Left lung (tissue), 10 donors: ENCODE data around the gene CARD8. TPM values are rescaled to one million over a fixed set of nuclear protein-coding genes. Genes with fewer than 3 reads are reported as not detected.

ENCODE experiments used
- ATAC-seq: fragments of 200-7000 bp; cut with Tn5 transposase; one replicate; pipeline ENCODE4 v1.9.1; 2020; ENCODE audit warnings: moderate library complexity
- DNase-seq, 4 donors: peaks; one replicate each; pipeline ENCODE4 v3.0.0-alpha.2; 2013 to 2020
- H3K27ac ChIP-seq, 2 donors: fragments of 200-600 bp; sonication (generic) in 1 of 2; one replicate each; pipeline versions ENCODE4 v1.5.0 to v1.8.0; 2020 to 2021
- H3K27me3 ChIP-seq, 2 donors: fragments of 200-600 bp; sonication (generic) in 1 of 2; one replicate each; pipeline versions ENCODE4 v1.5.0 to v1.8.0; 2020 to 2021
- H3K36me3 ChIP-seq, 2 donors: fragments of 200-600 bp; sonication (generic) in 1 of 2; one replicate each; pipeline versions ENCODE4 v1.5.0 to v1.8.0; 2020 to 2021
- H3K4me1 ChIP-seq, 2 donors: fragments of 200-600 bp; one replicate each; pipeline ENCODE4 v1.8.0; 2021
- H3K4me3 ChIP-seq, 2 donors: fragments of 200-600 bp; sonication (generic) in 1 of 2; one replicate each; pipeline versions ENCODE4 v1.5.0 to v1.8.0; 2020 to 2021; ENCODE audit warnings: mild to moderate bottlenecking in 1 of 2
- H3K9me3 ChIP-seq, 2 donors: fragments of 200-600 bp; sonication (generic) in 1 of 2; one replicate each; pipeline versions ENCODE4 v1.5.0 to v1.8.0; 2020 to 2021
- intact Hi-C, 2 donors: fragments of 100-400 bp; cut with DNase I; formaldehyde crosslinking; loops; one replicate each; pipeline versions ENCODE4 v1.11.2 to v1.14.2; 2022
- polyA plus RNA-seq, 6 donors: library from polyadenylated mRNA; unstranded; fragments of 120-200 nt; gene quantifications; one replicate each; pipeline ENCODE4 v1.2.1, GENCODE V29; 2013; ENCODE audit not compliant: insufficient read length in 6 of 6
- total RNA-seq, 2 donors: library from RNA; stranded (reverse); fragmentation: NEBNext Ultra II Directional; extraction: Animal tissue kit (Norgen Biotek cat#: 25700); gene quantifications; one replicate each; pipeline ENCODE4 v1.2.1, GENCODE V29; 2021
- TF ChIP-seq, protein P1 (sequence below), 2 donors: fragments of 200-600 bp; sonication (generic) in 1 of 2; IDR thresholded peaks; one replicate each; pipeline versions ENCODE4 v1.5.0 to v1.8.0; 2021; ENCODE audit warnings: antibody characterized with exemption in 2 of 2
- donor health status: DM: no; HTN: yes; CAD: no.
- donor health status: DM: no; HTN: no; CAD: no.

CARD8 gene
- total and polyA plus RNA-seq, 8 donors, result 51.3 to 92.3 (median 83.0) TPM

DNA sequence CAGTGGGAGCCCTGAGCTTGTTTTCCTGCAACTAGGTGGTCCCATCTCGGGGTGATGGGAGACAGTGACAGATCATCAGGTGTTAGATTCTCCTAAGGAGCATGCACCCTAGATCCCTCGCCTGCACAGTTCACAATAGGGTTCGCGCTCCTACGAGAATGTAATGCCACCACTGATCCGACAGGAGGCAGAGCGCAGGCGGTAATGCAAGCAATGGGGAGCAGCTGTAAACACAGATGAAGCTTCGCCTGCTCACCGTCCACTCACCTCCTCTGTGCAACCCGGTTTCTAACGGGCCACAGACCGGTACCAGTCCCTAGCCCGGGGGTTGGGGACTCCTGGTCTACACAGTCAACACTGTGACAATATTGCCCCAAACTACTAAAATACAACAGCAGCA lies 38.8 kb downstream of the CARD8 start:
- TF ChIP-seq, protein P1, sequence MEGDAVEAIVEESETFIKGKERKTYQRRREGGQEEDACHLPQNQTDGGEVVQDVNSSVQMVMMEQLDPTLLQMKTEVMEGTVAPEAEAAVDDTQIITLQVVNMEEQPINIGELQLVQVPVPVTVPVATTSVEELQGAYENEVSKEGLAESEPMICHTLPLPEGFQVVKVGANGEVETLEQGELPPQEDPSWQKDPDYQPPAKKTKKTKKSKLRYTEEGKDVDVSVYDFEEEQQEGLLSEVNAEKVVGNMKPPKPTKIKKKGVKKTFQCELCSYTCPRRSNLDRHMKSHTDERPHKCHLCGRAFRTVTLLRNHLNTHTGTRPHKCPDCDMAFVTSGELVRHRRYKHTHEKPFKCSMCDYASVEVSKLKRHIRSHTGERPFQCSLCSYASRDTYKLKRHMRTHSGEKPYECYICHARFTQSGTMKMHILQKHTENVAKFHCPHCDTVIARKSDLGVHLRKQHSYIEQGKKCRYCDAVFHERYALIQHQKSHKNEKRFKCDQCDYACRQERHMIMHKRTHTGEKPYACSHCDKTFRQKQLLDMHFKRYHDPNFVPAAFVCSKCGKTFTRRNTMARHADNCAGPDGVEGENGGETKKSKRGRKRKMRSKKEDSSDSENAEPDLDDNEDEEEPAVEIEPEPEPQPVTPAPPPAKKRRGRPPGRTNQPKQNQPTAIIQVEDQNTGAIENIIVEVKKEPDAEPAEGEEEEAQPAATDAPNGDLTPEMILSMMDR (IDR thresholded peaks at IDR 0.05), result no peak
- ATAC-seq (no peak), DNase-seq (no peak)
- no peak overlapping the region for H3K4me3 ChIP-seq
- H3K9me3 ChIP-seq, result no peaks in the 10 kb centered on the region
- peaks cover 0 to 100% of the 10 kb centered on the region in 2 donors for H3K36me3 ChIP-seq
- intact Hi-C loops, result no loop called here
- H3K4me1 ChIP-seq, result no peaks in the 10 kb centered on the region
- no peak overlapping the region for H3K27ac ChIP-seq
- no peaks in the 10 kb centered on the region for H3K27me3 ChIP-seq

DNA sequence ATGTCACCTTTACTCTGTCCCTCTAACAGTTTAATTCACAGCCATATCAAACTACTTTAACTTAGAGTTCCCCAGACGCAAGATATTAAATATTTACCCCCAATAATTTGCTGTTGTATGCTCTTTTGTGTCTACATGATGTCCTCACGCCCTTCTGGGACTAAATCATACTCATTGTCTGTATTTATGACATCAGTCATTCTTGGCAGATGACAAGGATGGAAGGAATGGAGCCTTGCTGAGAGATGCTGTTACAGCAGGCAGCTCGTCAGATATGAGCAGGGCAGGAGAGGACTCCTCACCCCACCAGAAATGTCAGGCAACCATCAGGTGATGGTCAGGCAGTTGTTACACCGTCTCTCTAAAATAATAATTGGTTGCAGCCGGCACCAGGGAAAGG lies 41.8 kb downstream of the CARD8 start:
- Histone ChIP-seq H3K4me1 (no peaks in the 10 kb centered on the region), H3K4me3 (no peak overlapping the region), H3K9me3 (no peaks in the 10 kb centered on the region), H3K27me3 (no peaks in the 10 kb centered on the region), H3K36me3 (peaks cover 0 to 87% of the 10 kb centered on the region in 2 donors), H3K27ac (no peak overlapping the region)
- DNase-seq (no peak), ATAC-seq (no peak)
- TF ChIP-seq, protein P1 (IDR thresholded peaks at IDR 0.05), result no peak
- intact Hi-C loops, result no loop called here

- Histone ChIP-seq H3K27ac (peak overlapping the region in 1 of 2 donors; percentile 33), H3K36me3 (peaks cover 0 to 48% of the 10 kb centered on the region in 2 donors), H3K4me3 (no peak overlapping the region), H3K4me1 (peaks cover 0 to 4% of the 10 kb centered on the region in 2 donors), H3K9me3 (no peaks in the 10 kb centered on the region), H3K27me3 (no peaks in the 10 kb centered on the region)
- TF ChIP-seq, protein P1 (IDR thresholded peaks at IDR 0.05), result no peak
- no peak for ATAC-seq
- DNase-seq, result no peak
- intact Hi-C loops, result no loop called here
Measured at GRCh38 chr19:48210005-48210404, 45.7 kb downstream of the CARD8 start.

GRCh38 chr19:48206397-48207093 lies 49.2 kb downstream of the CARD8 start:
- intact Hi-C loops, result no loop called here
- Histone ChIP-seq H3K4me3 (no peak overlapping the region), H3K27me3 (no peaks in the 10 kb centered on the region), H3K27ac (peak overlapping the region in 1 of 2 donors; percentile 63), H3K9me3 (no peaks in the 10 kb centered on the region), H3K4me1 (peaks cover 11 to 13% of the 10 kb centered on the region in 2 donors), H3K36me3 (peaks cover 0 to 13% of the 10 kb centered on the region in 2 donors)
- DNase-seq, result peak in 2 of 4 donors; percentile 72 to 78
- TF ChIP-seq, protein P1 (IDR thresholded peaks at IDR 0.05), result no peak
- peak; percentile 42 for ATAC-seq

DNA sequence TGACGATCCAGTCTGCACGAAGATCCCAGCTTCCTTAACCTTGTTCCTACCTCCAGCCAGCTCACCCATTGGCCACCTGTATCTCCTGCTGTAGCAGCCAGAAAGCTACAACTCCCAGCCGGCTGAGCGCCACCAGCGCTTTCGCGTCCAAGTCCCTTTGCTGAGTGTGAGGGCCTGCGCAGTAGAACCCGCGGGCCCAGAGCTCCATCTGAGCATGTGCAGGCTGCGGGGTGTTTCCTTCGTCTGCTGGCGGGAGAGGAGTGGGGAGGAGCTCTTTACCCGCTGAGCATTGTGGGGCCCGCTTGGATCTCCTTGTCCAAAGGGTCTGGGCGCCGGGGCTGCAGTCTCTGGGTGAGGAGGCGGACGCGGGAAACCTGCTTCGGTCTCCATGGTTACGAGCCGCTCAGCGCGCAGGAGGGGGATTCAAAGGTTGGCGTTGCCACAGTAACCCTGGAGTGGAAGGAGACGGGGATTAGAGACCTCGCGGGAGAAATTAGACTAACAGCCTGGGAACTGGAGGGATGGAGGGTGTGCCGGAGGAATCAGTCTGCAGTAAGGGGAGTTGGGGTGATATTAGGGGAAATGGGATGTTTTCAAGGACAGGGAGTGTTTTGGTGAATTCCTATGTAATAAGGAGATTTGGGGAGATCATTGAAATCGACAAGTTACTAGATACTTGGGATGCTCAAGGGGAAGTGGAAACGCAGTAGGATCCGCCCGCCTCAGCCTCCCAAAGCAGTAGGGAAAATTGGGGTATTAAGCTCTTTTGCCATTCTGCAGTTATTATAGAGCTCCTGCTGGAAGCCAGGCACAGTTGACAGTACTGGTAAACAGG lies 51.7 kb downstream of the CARD8 start:
- peak; percentile 99 for ATAC-seq
- TF ChIP-seq, protein P1 (IDR thresholded peaks at IDR 0.05), result no peak
- H3K9me3 ChIP-seq, result no peaks in the 10 kb centered on the region
- H3K36me3 ChIP-seq, result no peaks in the 10 kb centered on the region
- no peaks in the 10 kb centered on the region for H3K27me3 ChIP-seq
- peak overlapping the region; percentile 53 to 69 for H3K4me3 ChIP-seq
- peak overlapping the region; percentile 58 to 82 for H3K27ac ChIP-seq
- DNase-seq, result peak; percentile 93 to 97 (median 94)
- H3K4me1 ChIP-seq, result peaks cover 11 to 13% of the 10 kb centered on the region in 2 donors
- intact Hi-C loops, result no loop called here
